Hematopoietic multipotent progenitor cell treated with erythropoietin and hydrocortisone succinate and interleukin-3 and kit ligand, for 15 days (in vitro differentiated cells): ENCODE measurements around the gene EPHB2.

ENCODE experiments used
- DNase-seq: peaks from one replicate; pipeline ENCODE4 v3.0.0-alpha.2; 2015; ENCODE audit warnings: low spot score

EPHB2 gene

GRCh38 chr1:22780696-22781095 lies 70.1 kb downstream of the EPHB2 start:
- DNase-seq = peak; percentile 6

- no peak for DNase-seq
Measured at GRCh38 chr1:22781483-22781882, 70.8 kb downstream of the EPHB2 start.

GRCh38 chr1:22782406-22782805 lies 71.8 kb downstream of the EPHB2 start:
- no peak for DNase-seq

GRCh38 chr1:22784317-22784716 lies 73.7 kb downstream of the EPHB2 start:
- DNase-seq = no peak

GRCh38 chr1:22784737-22785136 lies 74.1 kb downstream of the EPHB2 start:
- DNase-seq = no peak

GRCh38 chr1:22786101-22786500 lies 75.5 kb downstream of the EPHB2 start:
- no peak for DNase-seq

- no peak for DNase-seq
Measured at GRCh38 chr1:22786719-22787489, 76.3 kb downstream of the EPHB2 start.

GRCh38 chr1:22787636-22788035 lies 77.0 kb downstream of the EPHB2 start:
- DNase-seq = no peak

- DNase-seq = no peak
Measured at GRCh38 chr1:22788254-22788661, 77.6 kb downstream of the EPHB2 start.

GRCh38 chr1:22789356-22789994 lies 78.8 kb downstream of the EPHB2 start:
- no peak for DNase-seq

GRCh38 chr1:22790232-22791008 lies 79.8 kb downstream of the EPHB2 start:
- no peak for DNase-seq

GRCh38 chr1:22791831-22792347 lies 81.2 kb downstream of the EPHB2 start:
- DNase-seq = no peak

GRCh38 chr1:22792396-22793160 lies 81.9 kb downstream of the EPHB2 start:
- DNase-seq = no peak

GRCh38 chr1:22793647-22794046 lies 83.0 kb downstream of the EPHB2 start:
- no peak for DNase-seq

- no peak for DNase-seq
Measured at GRCh38 chr1:22794647-22795365, 84.2 kb downstream of the EPHB2 start.

GRCh38 chr1:22795366-22795714 lies 84.7 kb downstream of the EPHB2 start:
- DNase-seq = no peak

GRCh38 chr1:22796642-22797041 lies 86.0 kb downstream of the EPHB2 start:
- no peak for DNase-seq

GRCh38 chr1:22798083-22798482 lies 87.4 kb downstream of the EPHB2 start:
- DNase-seq = no peak

GRCh38 chr1:22799971-22800370 lies 89.3 kb downstream of the EPHB2 start:
- no peak for DNase-seq

- DNase-seq = no peak
Measured at GRCh38 chr1:22800629-22801028, 90.0 kb downstream of the EPHB2 start.

GRCh38 chr1:22801347-22801746 lies 90.7 kb downstream of the EPHB2 start:
- DNase-seq = no peak
